RWPE2 (cell line): ENCODE results near the gene KRTAP10-5.

Experiments
- ATAC-seq: fragments of 200-7000 bp; cut with Tn5 transposase; 3 replicates; pipeline ENCODE4 v1.9.1; 2021; ENCODE audit warnings: low read depth
- DNase-seq: peaks from one replicate; pipeline ENCODE4 v3.0.0-alpha.2; 2020; ENCODE audit warnings: low spot score
- H3K27ac ChIP-seq: fragments of 450-650 bp; 2 replicates; pipeline ENCODE4 v1.5.1; 2017; ENCODE audit warnings: mild to moderate bottlenecking; ENCODE audit not compliant: poor library complexity, severe bottlenecking
- H3K27me3 ChIP-seq: fragments of 250-450 bp; sonication (Bioruptor Pico); 2 replicates; pipeline ENCODE4 v1.5.1; 2021; ENCODE audit warnings: mild to moderate bottlenecking, moderate library complexity; ENCODE audit not compliant: insufficient read depth, poor library complexity, severe bottlenecking
- H3K36me3 ChIP-seq: fragments of 250-450 bp; sonication (Bioruptor Pico); 2 replicates; pipeline ENCODE4 v1.5.1; 2020; ENCODE audit warnings: low read depth, mild to moderate bottlenecking, moderate library complexity
- H3K4me1 ChIP-seq: fragments of 250-450 bp; sonication (Bioruptor Pico); 2 replicates; pipeline ENCODE4 v1.5.1; 2021; ENCODE audit warnings: mild to moderate bottlenecking, moderate library complexity; ENCODE audit not compliant: insufficient read depth, poor library complexity, severe bottlenecking
- H3K4me3 ChIP-seq: fragments of 250-450 bp; sonication (Bioruptor Pico); 2 replicates; pipeline ENCODE4 v1.5.1; 2021; ENCODE audit warnings: mild to moderate bottlenecking, moderate library complexity; ENCODE audit not compliant: severe bottlenecking
- H3K9me3 ChIP-seq: fragments of 250-450 bp; sonication (Bioruptor Pico); 2 replicates; pipeline ENCODE4 v1.5.1; 2021; ENCODE audit warnings: mild to moderate bottlenecking, moderate library complexity; ENCODE audit not compliant: severe bottlenecking
- CTCF ChIP-seq: fragments of 450-650 bp; IDR thresholded peaks from one replicate; pipeline ENCODE4 v1.5.1; 2017; ENCODE audit warnings: mild to moderate bottlenecking, moderate library complexity; ENCODE audit not compliant: poor library complexity, severe bottlenecking

Gene KRTAP10-5

GRCh38 chr21:44599264-44600029 is 19.0 kb upstream of the KRTAP10-5 start:
- DNase-seq: no peak
- Histone ChIP-seq H3K27ac (no peak overlapping the region), H3K4me1 (no peaks in the 10 kb centered on the region), H3K36me3 (no peaks in the 10 kb centered on the region), H3K9me3 (no peaks in the 10 kb centered on the region), H3K27me3 (peaks cover 4% of the 10 kb centered on the region), H3K4me3 (no peak overlapping the region)
- TF ChIP-seq CTCF: no peak
- no peak for ATAC-seq

DNA sequence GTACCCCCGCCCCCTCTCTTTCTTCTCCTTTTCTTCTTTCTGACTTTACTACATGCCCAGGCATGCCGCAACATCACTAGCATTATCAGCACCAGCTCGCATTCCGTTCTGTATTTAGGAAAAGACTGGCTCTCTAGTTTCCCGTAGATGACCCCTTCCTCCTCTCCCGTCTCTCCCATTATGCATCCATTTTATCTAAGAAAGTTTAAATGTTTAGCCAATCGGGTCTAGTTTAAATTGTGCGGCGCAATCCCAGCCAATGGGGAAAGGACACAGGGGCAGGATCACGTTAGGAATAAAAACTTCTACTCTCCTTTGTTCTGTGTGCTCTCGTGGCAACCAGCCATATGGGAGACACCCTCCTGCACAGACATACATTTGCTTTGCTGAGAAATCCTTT is 17.7 kb upstream of the KRTAP10-5 start:
- DNase-seq (no peak), ATAC-seq (no peak)
- Histone ChIP-seq H3K4me3 (no peak overlapping the region), H3K27ac (no peak overlapping the region), H3K27me3 (no peaks in the 10 kb centered on the region), H3K4me1 (no peaks in the 10 kb centered on the region), H3K9me3 (no peaks in the 10 kb centered on the region), H3K36me3 (no peaks in the 10 kb centered on the region)
- TF ChIP-seq CTCF: no peak

DNA sequence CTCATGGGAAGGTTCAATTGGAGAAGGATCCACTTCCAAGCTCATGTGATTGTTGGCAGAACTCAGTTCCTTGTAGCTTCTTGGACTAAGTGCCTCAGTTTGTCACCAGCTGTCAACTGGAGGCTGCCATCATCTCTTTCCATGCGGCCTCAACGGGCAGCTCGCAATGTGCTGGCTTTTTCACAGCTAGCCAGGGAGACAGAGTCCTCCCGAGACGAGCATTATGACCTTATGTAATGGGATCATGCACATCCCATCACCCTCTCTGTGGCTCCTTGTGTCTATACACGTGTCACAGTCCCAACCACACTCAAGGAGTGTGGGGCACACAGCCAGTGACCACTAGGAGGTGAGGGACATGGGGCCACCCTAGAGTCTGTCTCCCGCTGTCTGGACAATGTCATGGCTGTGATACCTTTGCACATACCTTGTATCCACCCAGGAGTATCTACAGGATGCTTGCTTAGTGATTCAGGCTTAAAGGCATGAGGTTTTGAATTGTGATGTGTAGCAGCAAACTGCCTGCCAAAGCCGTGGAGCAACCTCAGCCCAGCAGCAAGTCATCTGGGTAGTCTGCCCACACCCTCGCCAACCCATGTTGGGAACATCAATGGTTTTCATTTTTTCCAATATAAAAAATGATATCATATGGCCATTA is 15.8 kb upstream of the KRTAP10-5 start:
- DNase-seq: peak; percentile 38

GRCh38 chr21:44595524-44595923 is 15.1 kb upstream of the KRTAP10-5 start:
- no peak for DNase-seq
- no peak overlapping the region for H3K4me3 ChIP-seq

More for the DNA sequence above, 15.8 kb upstream of the KRTAP10-5 start:
- no peak overlapping the region for H3K4me3 ChIP-seq
- H3K9me3 ChIP-seq: no peaks in the 10 kb centered on the region
- H3K4me1 ChIP-seq: no peaks in the 10 kb centered on the region
- no peaks in the 10 kb centered on the region for H3K36me3 ChIP-seq
- peak; percentile 84 for ATAC-seq
- no peak overlapping the region for H3K27ac ChIP-seq
- no peak for TF ChIP-seq CTCF
- no peaks in the 10 kb centered on the region for H3K27me3 ChIP-seq

More at GRCh38 chr21:44595524-44595923, 15.1 kb upstream of the KRTAP10-5 start:
- Histone ChIP-seq H3K4me1 (no peaks in the 10 kb centered on the region), H3K9me3 (no peaks in the 10 kb centered on the region), H3K36me3 (no peaks in the 10 kb centered on the region), H3K27me3 (no peaks in the 10 kb centered on the region), H3K27ac (no peak overlapping the region)
- TF ChIP-seq CTCF: no peak
- no peak for ATAC-seq
